ENCODE data around the gene ZSCAN16. TPM values are rescaled to one million over a fixed set of nuclear protein-coding genes. Genes with fewer than 3 reads are reported as not detected.

ZSCAN16 gene
- total and polyA plus RNA-seq, 10 of the 15 experiments (the other 5 are each of a cell fraction or from before 2014, with no cell fraction given): 4.6 to 13.8 (median 10.3) TPM

- ChIA-PET SMC1A (ENCODE audit: uncharacterized antibody, unreplicated experiment) (interaction anchor here (0.6 to 3.1 kb wide), 7 partner anchors 10 to 213 kb away, joined by 3 to 24 read pairs (median 9); partner anchors contain the start of genes ZKSCAN4 and ZSCAN16), POLR2A (interaction anchor here (0.5 to 2.5 kb wide), 7 partner anchors 11 to 965 kb away, joined by 3 to 11 read pairs (median 4); partner anchors contain the start of gene ZSCAN26), RAD21 (ENCODE audit: unreplicated experiment) (interaction anchor here (1.0 to 2.6 kb wide), 4 partner anchors 17 to 214 kb away, joined by 3 to 13 read pairs (median 6); partner anchors contain the start of gene ZSCAN16), CTCF (interaction anchor here (1.0 to 4.7 kb wide), 6 partner anchors 16 to 323 kb away, joined by 3 to 41 read pairs (median 4); no protein-coding TSS in a partner anchor)
- TF ChIP-seq POLR2AphosphoS5 (IDR thresholded peaks at IDR 0.05; ENCODE audit: low read length) (no peak), ZNF274 (IDR thresholded peaks at IDR 0.05; ENCODE audit: insufficient read depth, insufficient read length) (no peak), ELK1 (IDR thresholded peaks at IDR 0.05; ENCODE audit: low read depth, low read length) (no peak), NFYA (IDR thresholded peaks at IDR 0.05; ENCODE audit: borderline replicate concordance, low read depth, low read length) (no peak), KDM1A (IDR thresholded peaks at IDR 0.05; ENCODE audit: borderline replicate concordance) (no peak), RCOR1 (conservative IDR thresholded peaks at IDR 0.05; ENCODE audit: low read depth, low read length) (no peak), ASH2L (IDR thresholded peaks at IDR 0.05; ENCODE audit: borderline replicate concordance, low read depth) (no peak), TARDBP (IDR thresholded peaks at IDR 0.05; ENCODE audit: borderline replicate concordance) (no peak)
- TF ChIP-seq, protein P1, sequence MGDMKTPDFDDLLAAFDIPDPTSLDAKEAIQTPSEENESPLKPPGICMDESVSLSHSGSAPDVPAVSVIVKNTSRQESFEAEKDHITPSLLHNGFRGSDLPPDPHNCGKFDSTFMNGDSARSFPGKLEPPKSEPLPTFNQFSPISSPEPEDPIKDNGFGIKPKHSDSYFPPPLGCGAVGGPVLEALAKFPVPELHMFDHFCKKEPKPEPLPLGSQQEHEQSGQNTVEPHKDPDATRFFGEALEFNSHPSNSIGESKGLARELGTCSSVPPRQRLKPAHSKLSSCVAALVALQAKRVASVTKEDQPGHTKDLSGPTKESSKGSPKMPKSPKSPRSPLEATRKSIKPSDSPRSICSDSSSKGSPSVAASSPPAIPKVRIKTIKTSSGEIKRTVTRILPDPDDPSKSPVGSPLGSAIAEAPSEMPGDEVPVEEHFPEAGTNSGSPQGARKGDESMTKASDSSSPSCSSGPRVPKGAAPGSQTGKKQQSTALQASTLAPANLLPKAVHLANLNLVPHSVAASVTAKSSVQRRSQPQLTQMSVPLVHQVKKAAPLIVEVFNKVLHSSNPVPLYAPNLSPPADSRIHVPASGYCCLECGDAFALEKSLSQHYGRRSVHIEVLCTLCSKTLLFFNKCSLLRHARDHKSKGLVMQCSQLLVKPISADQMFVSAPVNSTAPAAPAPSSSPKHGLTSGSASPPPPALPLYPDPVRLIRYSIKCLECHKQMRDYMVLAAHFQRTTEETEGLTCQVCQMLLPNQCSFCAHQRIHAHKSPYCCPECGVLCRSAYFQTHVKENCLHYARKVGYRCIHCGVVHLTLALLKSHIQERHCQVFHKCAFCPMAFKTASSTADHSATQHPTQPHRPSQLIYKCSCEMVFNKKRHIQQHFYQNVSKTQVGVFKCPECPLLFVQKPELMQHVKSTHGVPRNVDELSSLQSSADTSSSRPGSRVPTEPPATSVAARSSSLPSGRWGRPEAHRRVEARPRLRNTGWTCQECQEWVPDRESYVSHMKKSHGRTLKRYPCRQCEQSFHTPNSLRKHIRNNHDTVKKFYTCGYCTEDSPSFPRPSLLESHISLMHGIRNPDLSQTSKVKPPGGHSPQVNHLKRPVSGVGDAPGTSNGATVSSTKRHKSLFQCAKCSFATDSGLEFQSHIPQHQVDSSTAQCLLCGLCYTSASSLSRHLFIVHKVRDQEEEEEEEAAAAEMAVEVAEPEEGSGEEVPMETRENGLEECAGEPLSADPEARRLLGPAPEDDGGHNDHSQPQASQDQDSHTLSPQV (IDR thresholded peaks at IDR 0.05): no peak
- TF ChIP-seq, protein P2, sequence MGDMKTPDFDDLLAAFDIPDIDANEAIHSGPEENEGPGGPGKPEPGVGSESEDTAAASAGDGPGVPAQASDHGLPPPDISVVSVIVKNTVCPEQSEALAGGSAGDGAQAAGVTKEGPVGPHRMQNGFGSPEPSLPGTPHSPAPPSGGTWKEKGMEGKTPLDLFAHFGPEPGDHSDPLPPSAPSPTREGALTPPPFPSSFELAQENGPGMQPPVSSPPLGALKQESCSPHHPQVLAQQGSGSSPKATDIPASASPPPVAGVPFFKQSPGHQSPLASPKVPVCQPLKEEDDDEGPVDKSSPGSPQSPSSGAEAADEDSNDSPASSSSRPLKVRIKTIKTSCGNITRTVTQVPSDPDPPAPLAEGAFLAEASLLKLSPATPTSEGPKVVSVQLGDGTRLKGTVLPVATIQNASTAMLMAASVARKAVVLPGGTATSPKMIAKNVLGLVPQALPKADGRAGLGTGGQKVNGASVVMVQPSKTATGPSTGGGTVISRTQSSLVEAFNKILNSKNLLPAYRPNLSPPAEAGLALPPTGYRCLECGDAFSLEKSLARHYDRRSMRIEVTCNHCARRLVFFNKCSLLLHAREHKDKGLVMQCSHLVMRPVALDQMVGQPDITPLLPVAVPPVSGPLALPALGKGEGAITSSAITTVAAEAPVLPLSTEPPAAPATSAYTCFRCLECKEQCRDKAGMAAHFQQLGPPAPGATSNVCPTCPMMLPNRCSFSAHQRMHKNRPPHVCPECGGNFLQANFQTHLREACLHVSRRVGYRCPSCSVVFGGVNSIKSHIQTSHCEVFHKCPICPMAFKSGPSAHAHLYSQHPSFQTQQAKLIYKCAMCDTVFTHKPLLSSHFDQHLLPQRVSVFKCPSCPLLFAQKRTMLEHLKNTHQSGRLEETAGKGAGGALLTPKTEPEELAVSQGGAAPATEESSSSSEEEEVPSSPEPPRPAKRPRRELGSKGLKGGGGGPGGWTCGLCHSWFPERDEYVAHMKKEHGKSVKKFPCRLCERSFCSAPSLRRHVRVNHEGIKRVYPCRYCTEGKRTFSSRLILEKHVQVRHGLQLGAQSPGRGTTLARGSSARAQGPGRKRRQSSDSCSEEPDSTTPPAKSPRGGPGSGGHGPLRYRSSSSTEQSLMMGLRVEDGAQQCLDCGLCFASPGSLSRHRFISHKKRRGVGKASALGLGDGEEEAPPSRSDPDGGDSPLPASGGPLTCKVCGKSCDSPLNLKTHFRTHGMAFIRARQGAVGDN (IDR thresholded peaks at IDR 0.05): no peak
- no peak overlapping the region for H2AFZ ChIP-seq (ENCODE audit: control insufficient read depth, low read depth, low read length)
- H3K79me2 ChIP-seq (ENCODE audit: control insufficient read depth, insufficient read depth, low read length): peaks cover 28% of the 10 kb centered on the region
- FAIRE-seq: no peak
- no peaks in the 10 kb centered on the region for H3K27me3 ChIP-seq (replicated peaks in 1 of 2; ENCODE audit: control insufficient read depth in 2 of 2, insufficient read depth in 2 of 2, low read length in 1 of 2)
- intact Hi-C loops (cut with micrococcal nuclease; ENCODE audit: unreplicated experiment) (loop anchor here (5.0 kb wide), 1 partner anchor 70 kb away; no protein-coding TSS in a partner anchor), in situ Hi-C loops (cut with MboI) (loop anchor here (5.0 kb wide), 1 partner anchor 75 kb away; no protein-coding TSS in a partner anchor)
- no TSS peak for BruUV-seq (replicated peaks)
- WGBS (ENCODE audit: insufficient coverage, insufficient replicate concordance, low lambda C conversion rate, missing lambda C conversion rate): 0% methylated on average over 4 of the region's 4 CpGs
- no peaks in the 10 kb centered on the region for H3K9me3 ChIP-seq (replicated peaks; ENCODE audit: control insufficient read depth, insufficient read depth, low read length)
- H4K20me1 ChIP-seq (ENCODE audit: control insufficient read depth, insufficient read depth): no peaks in the 10 kb centered on the region
- ATAC-seq: no peak
- H3K27ac ChIP-seq (ENCODE audit: control insufficient read depth, insufficient read depth): peak overlapping the region; percentile 63; the same call in 1 of the 2 replicates
- H3K4me1 ChIP-seq (ENCODE audit: control insufficient read depth, insufficient read depth, low read length): peaks cover 18% of the 10 kb centered on the region
- peak overlapping the region; percentile 88 for H3K4me3 ChIP-seq
- H3K4me2 ChIP-seq (ENCODE audit: control insufficient read depth, insufficient read depth): peak overlapping the region; percentile 74
- H3K36me3 ChIP-seq (ENCODE audit: control insufficient read depth in 2 of 2, insufficient read depth in 2 of 2, low read length in 1 of 2): peaks cover 0 to 10% of the 10 kb centered on the region in 2 experiments; a peak in 1 of 4 replicates
- no peak for DNase-seq (ENCODE audit: low read depth, low spot score)
- H3K9ac ChIP-seq (ENCODE audit: control insufficient read depth, insufficient read depth, low read length): peak overlapping the region; percentile 86
Measured at GRCh38 chr6:28142446-28142845, 18.0 kb downstream of the ZSCAN16 start.

All from GM12878 (cell line).